Measurements from ENCODE around the gene PLEKHG4B.

Gene PLEKHG4B

DNA sequence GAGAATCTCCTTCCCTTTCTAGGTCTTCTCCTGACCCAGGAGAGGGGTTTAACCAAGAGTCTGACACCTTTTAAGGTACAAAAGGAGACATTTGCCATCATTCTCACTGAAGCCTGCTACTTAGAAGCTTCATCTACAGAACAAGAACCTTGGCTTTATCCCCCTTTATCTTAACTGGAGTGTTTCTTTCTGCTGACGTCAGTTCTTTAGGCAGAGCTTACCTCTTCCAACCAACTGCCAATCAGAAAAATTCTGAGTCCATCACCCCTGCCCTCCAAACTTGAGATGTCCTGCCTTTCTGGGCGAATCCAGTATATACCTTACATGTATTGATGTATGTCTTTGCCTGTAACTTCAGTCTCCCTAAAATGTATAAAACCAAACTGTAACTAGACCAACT, 37.2 kb downstream of the PLEKHG4B start:
- DNase-seq (ENCODE audit: low read depth, low spot score), result no peak

DNA sequence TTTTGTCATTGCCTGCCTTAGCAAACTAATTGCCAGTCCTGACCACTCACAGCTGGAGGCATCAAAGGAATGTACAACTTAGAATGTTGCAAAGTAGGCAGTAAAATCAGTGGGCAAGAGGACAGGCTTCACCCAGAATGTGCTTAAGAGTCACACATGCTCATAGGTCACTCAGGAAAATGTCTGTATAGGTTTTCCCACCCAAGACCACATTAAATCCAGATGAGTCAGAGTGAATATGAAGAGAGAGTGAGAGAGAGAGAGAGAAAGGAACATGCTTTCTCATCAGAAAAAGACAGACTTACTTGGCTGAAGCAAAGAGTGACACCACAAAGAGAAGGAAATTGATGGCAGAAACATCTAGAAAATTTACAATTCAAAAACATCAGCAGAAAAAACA, 37.9 kb downstream of the PLEKHG4B start:
- DNase-seq (ENCODE audit: low read depth, low spot score), result no peak

DNA sequence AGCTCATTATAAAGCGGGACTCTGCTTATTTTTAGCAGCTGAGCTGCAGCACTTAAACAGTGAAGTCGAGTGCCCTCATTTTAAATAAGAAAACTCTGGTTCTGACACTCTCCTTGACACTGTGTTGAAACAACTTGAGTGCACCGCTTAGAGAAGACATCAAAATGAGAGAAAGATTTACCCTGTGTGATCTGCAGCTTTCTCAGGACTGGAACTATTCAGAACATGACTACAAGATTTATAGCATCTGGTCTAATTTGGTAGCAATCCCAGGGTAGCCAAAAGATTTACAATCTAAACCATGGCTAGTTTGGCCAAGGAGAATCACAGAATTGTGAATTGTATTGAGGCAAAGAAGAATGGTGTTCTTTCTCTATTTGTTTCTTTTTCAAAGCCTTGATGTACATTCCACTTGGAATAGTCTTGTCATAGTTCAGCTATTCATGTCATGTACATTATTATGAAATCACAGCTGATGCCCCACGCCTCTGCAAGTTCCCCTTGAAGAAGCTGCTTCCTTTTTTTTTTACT, 38.7 kb downstream of the PLEKHG4B start:
- DNase-seq (ENCODE audit: low read depth, low spot score), result no peak

DNA sequence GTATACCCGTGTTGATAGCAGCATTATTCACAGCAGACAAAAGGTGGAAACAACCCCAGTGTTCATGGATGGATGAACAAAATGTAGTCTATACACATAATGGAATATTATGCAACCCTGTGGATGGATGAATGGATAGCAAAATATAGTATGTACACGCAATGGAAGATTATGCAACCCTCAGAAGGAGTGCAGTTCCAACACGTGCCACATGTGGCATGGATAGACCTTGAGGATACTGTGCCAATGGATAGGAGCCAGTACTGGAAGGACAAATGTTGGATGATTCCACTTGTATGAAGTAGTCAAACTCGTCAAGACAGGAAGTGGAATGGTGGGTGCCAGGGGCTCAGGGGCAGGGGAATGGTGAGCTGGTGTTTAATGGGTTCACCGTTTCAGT, 44.9 kb downstream of the PLEKHG4B start:
- DNase-seq (ENCODE audit: low read depth, low spot score), result no peak

DNA sequence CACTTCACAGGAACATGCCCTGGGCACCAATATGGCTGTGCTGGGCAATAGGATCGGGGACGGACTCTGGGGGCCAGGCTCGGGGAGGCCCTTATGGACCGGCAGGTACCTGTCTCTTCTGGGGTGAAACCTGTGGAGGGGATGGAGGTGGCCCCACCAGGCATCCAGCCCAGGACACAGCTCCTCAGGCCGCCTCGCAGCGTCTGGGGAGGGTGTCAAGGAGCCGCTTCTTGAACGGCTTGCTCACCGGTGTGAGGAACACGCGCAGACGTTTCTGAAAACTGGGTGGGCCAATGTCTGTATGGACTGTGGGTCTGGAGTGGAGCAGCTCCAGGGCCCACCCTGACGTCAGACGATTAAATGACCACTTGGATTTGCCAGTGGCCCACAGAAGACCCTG, 45.8 kb downstream of the PLEKHG4B start:
- no peak for DNase-seq (ENCODE audit: low read depth, low spot score)

DNA sequence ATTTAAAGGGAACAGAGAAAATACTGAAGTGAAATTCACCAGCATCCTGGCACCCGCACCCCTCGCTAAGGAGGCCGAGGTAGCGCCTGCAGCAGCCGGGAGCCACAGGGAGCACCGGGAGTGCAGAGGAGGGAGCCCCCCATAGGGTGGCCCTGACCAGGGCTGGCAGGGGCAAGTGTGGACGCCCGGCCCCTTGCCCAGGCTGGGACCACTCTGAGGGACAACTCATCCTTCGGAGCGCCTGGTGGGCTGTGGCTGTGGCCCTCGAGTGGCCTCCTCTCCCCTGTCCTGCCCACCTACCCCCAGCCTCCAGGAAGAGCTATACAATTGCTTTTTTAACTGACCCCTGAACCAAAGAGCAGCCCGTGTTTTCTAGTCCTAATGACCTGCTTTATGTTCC, 47.0 kb downstream of the PLEKHG4B start:
- no peak for DNase-seq (ENCODE audit: low read depth, low spot score)

DNA sequence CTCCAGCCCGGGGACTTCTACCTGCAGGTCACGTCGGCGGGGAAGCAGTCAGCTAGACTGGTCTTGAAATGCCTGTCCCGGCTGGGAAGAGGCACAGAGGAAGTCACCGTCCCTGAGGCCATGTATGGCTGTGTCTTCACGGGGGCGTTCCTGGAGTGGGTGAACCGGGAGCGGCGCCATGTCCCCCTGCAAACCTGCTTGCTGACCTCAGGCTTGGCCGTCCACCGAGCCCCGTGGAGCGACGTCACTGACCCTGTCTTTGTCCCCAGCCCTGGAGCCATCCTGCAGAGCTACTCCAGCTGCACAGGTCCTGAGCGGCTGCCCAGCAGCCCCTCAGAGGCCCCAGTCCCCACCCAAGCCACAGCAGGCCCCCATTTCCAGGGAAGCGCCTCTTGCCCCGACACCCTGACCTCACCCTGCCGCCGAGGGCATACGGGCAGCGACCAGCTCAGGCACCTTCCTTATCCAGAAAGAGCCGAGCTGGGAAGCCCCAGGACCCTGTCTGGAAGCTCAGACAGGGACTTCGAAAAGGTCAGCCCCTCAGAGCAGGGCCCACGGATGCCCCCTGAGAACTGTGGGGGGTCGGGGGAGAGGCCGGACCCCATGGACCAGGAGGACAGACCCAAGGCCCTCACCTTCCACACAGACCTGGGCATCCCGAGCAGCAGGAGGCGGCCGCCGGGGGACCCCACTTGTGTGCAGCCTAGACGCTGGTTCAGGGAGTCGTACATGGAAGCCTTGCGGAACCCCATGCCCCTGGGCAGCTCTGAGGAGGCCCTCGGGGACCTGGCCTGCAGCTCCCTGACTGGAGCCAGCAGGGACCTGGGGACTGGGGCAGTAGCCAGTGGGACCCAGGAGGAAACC, 47.8 kb downstream of the PLEKHG4B start:
- DNase-seq (ENCODE audit: low read depth, low spot score), result no peak

DNA sequence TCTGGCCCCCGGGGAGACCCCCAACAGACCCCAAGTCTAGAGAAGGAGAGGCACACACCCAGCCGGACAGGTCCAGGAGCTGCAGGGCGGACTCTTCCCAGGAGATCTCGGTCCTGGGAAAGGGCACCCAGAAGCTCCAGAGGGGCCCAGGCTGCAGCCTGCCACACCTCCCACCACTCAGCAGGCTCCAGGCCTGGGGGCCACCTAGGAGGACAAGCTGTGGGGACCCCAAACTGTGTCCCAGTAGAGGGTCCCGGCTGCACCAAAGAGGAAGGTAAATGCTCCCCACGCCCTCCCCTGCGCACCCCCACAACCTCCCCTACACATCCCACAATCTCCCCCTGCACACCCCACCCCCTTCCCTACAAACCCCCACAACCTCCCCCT, 48.5 kb downstream of the PLEKHG4B start:
- no peak for DNase-seq (ENCODE audit: low read depth, low spot score)

DNA sequence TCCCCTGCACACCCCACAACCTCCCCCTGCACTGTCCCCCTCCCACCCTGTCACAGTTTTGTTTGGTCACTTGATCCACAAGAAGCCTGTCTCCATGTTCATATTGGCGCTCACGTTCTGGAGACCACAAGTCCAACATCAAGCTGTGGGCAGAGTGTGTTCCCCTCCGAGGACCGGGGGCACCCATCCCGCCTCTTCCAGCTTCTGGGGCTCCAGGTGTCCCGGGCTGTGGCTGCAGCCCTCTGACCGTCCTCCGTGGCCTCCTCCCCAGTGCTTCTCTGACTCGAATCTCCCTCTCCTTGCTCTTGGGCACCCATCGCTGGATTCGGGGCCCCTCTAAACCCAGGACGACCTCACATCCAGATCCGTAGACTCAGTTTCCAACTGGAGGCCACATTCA, 49.2 kb downstream of the PLEKHG4B start:
- DNase-seq (ENCODE audit: low read depth, low spot score), result no peak

DNA sequence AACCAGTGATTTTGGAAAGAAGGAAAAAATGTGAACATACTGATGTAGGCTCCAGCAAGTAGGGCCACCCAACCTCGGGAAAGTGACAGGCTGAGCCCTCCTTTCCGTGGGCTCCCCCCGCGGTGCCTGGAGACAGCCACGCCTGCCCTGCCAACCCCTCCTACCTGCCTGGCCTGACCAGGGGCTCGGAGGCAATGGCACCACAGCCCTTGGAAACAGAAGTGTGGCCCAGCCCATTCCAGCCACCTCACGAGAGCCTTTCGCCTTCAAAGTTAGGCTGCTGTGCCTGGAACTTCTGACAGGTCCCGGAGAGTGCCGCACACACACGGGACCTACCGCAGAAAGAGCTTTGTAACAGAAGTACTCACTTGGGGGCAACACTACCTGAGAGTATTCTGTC, 49.8 kb downstream of the PLEKHG4B start:
- no peak for DNase-seq (ENCODE audit: low read depth, low spot score)

DNA sequence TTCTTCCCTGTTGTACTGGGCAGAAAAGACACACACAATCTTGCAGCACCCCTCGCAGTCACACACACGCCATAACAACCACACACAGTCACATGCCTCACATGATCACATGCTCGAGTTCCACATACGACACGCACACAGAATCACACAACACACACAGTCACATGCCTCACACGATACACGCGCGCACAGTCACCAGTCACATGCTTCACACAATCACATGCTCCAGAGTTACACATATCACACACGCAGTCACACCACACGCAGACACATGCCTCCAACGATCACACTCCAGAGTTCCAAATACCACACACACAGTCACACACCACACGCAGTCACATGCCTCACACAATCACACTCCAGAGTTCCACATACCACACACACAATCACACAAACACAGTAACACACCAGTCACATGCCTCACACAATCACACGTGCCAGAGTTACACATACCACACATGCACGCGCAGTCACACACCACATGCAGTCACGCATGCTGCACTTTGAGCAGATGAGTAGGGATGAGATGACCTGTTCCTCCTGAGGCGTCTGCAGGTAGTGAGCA, 50.4 kb downstream of the PLEKHG4B start:
- DNase-seq (ENCODE audit: low read depth, low spot score), result no peak

DNA sequence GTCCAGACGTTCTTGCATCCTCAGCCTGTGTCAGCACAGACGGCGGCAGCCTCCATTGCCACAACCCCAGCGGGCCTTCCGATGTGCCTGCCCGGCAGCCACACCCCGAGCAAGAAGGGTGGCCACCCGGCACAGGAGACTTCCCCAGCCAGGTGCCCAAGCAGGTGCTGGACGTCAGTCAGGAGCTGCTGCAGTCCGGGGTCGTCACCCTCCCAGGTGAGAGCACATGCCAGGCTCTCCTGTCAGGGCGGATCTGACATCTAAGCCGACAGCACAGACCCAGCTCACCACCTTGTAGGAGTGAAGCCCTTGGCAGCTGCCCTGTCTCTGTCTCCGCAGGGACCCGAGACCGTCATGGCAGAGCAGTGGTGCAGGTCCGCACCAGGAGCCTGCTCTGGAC, 51.1 kb downstream of the PLEKHG4B start:
- no peak for DNase-seq (ENCODE audit: low read depth, low spot score)

DNA sequence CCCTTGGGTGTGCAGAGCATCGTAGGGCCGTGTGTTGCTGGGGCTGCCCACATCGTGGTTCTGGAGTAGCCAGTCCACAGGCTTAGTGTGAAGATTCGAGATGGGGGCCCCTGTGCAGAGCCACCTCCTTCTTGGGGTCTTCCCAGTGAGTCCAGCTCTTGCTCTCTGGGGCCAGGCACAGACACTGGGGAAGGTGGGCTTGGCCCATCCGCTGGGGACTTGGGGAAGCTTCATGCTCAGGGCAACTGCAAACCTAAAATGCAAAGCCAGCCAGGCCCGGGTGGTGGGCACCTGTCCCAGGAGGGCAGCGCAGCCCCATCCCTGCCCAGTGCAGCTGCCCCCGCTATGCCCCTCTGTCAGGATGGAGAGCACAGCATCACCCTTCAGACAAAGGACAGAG, 53.0 kb downstream of the PLEKHG4B start:
- DNase-seq (ENCODE audit: low read depth, low spot score), result no peak

DNA sequence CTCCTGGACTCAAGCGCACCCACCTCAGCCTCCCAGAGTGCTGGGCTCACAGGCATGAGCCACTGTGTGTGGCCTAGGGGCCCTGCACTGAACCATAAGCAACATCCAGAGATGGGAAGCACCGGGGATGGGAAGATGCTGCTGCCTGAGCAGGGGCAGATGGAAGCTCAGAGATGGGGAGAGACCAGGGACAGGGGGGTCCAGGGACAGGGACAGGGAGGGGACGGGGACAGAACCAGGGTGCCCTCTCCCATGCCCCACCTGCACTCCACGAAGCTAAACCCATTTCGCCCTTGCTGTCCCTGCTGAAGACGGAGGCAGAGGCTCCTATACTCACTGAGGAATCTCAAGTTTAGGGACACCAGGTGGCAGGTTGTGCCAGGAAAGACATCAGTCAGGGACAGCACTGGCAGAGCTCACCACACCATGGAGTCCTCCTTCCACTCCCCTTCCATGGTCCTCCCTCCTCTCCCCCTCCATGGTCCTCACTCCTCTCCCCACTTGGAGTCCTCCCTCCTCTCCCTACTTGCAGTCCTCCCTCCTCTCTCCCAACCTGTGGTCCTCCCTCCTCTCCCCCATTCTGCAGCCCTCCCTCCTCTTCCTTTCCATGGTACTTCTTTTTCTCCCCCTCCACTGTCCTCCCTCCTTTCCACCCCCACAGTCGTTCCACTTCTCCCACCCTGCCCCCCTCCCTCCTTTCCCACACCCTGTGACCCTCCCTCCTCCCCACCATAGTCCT, 53.8 kb downstream of the PLEKHG4B start:
- DNase-seq (ENCODE audit: low read depth, low spot score), result no peak

DNA sequence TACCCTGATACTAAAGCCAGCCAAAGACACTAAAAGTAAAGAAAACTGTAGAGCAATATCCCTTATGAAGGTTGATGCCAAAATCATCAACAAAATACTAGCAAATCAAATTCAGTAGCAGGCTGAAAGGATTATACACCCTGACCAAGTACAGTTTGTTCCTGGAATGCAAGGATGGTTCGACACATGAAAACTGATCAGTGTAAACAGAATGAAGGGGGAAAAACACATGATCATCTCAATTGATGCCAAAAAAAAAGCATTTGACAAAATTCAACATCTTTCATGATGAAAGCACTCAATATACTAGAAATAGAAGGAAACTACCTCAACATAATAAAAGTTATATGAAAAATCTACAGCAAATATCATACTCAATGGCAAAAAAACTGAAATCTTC, 55.8 kb downstream of the PLEKHG4B start:
- no peak for DNase-seq (ENCODE audit: low read depth, low spot score)

DNA sequence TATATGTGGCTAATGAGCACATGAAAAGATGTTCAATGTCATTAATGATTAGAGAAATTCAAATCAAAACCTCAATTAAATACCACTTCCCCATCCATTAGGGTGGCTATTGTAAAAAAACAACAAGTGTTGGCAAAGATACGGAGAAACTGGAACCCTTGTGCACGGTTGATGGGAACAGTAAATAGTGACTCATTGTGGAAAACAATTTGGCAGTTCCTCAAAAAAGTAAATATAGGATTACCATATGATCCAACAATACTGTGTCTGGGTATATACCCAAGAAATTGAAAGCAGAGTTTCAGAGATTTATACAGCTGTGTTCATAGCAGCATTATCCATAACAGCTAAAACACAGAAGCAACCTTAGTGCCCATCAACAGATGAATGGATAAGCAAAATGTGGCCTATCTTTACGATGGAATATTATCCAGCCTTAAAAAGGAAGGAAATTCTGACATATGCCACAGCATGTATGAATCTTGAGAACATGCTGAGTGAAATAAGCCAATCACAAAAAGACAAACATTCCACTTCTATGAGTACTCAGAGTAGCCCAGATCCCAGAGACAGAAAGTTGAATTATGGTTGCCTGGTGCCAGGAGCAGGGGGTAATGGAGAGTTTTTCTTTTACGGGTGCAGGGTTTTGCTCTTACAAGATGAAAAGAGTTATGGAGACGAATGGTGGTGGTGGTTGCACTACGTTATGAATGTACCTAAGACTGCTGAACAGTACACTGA, 57.9 kb downstream of the PLEKHG4B start:
- DNase-seq (ENCODE audit: low read depth, low spot score), result no peak

DNA sequence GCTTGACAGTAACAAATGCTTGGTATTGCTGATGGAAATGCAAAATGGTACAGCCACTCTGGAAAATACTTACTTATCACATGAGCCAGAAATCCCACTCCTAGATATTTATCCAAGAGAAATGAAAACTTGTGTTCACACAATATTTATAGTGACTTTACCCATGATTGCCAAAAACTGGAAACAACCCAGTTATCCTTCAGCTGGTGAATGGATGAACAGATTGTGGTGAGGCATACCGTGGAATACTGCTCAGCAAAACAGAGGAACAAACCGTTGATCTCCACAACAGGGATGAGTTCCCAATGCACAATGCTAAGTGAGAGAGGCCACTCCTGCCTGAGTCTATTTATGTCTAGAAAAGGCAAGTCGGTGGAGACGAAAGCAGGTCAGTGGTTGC, 58.8 kb downstream of the PLEKHG4B start:
- no peak for DNase-seq (ENCODE audit: low read depth, low spot score)

DNA sequence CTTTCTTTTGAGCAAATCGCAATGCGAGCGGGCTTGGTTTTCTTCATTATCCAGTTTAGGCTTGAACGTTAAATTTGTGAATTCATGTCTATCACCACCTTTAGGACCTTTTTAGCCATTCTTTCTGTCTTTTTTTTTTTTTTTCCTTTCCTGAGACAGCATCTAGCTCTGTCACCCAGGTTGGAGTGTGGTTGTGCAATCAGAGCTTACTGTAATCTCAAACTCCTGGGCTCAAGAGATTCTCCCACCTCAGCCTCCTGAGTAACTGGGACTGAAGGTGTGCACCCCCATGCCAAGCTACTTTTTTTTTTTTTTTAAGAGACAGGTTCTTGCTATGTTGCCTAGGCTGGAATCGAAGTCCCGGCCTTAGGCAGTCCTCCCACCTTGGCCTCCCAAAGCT, 60.1 kb downstream of the PLEKHG4B start:
- DNase-seq (ENCODE audit: low read depth, low spot score), result no peak

DNA sequence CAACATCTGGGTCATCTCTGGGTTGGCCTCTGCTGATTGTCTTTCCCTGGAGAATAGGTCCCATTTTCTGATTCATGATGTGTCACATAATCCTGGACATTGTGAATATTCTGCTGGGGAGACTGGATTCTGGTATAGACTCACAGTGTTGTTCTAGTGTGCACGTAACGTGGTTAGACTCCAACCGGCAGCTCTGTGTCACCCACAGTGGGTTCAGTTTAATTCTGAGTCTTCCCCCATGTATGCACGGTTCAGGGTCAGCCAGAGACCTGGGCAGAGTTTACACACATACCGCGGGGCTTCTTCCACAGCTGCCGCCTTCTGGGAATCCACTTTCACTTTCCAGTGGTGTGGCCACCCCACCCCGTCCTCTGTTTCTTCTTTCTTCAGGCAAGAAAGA, 61.3 kb downstream of the PLEKHG4B start:
- DNase-seq (ENCODE audit: low read depth, low spot score), result no peak

DNA sequence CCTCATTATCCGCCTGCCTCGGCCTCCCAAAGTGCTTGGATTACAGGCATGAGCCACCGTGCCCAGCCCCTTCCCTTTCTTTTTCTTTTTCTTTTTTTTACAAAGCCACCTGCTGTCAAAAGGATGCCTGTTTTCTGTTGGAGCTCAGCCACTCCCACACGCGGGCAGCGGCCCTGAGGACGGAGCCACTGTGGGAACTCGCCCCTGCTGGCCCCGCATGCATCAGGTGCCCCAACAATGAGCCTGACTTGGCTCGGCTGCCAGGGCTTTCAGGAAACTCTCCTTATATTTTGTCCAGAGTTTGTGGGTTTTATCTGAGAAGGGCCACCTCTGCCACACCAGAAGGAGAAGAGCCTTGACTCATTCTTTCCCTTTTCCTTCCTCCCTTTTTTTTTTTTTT, 62.3 kb downstream of the PLEKHG4B start:
- no peak for DNase-seq (ENCODE audit: low read depth, low spot score)

DNA sequence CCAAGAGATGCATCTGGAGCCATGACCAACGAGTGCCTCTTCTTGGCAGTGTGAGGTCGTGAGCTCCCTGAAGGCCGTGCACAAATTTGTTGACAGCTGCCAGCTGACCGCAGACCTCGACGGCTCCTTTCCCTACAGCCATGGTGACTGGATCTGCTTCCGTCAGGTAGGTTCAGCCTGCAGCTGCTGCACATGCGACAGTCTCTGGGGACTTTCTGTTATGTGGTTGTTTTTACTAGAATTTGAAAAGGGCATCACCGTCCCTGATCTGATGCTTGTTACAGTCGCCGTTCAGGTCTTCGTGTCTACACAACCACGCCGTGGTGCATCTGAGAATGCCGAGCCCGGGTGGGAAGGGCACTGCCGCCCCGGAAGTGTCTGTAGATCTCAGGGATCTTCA, 62.9 kb downstream of the PLEKHG4B start:
- no peak for DNase-seq (ENCODE audit: low read depth, low spot score)

All from activated naive CD8-positive, alpha-beta T cell treated with anti-CD3 and anti-CD28 coated beads, Interleukin-2, amount 50 U/mL, for 16 hours (primary cell).